Smooth muscle cell (in vitro differentiated cells): ENCODE data around the gene SEPTIN1. TPM values are rescaled to one million over a fixed set of nuclear protein-coding genes. Genes with fewer than 3 reads are reported as not detected.
A peak's percentile ranks its signal among the peaks of the same experiment; 100 is the strongest.

Source experiments
- DNase-seq: peaks from one replicate; lab custom pipeline; 2025; ENCODE audit not compliant: unreplicated experiment; lab: John Stamatoyannopoulos, UW
- H2AFZ ChIP-seq: fragments of 200-600 bp; sonication (generic); 2 replicates; pipeline ENCODE4 v1.6.0; 2016; ENCODE audit warnings: antibody characterized with exemption, low read depth, mild to moderate bottlenecking
- H3F3A ChIP-seq: fragments of 200-600 bp; sonication (generic); 2 replicates; pipeline ENCODE4 v1.6.0; 2017; ENCODE audit warnings: antibody characterized with exemption, low read depth
- H3K27ac ChIP-seq: fragments of 200-600 bp; sonication (generic); 2 replicates; pipeline ENCODE4 v1.5.1; 2016; ENCODE audit warnings: low read depth, mild to moderate bottlenecking
- H3K27me3 ChIP-seq: fragments of 200-600 bp; sonication (generic); 2 replicates; pipeline ENCODE4 v1.6.1; 2016; ENCODE audit warnings: low read depth, mild to moderate bottlenecking
- H3K36me3 ChIP-seq: fragments of 200-600 bp; sonication (generic); 2 replicates; pipeline ENCODE4 v1.5.1; 2016; ENCODE audit warnings: low read depth
- H3K4me1 ChIP-seq: fragments of 200-600 bp; sonication (generic); 2 replicates; pipeline ENCODE4 v1.5.1; 2016; ENCODE audit warnings: low read depth
- H3K4me2 ChIP-seq: fragments of 200-600 bp; sonication (generic); 2 replicates; pipeline ENCODE4 v1.6.0; 2016; ENCODE audit warnings: mild to moderate bottlenecking
- H3K4me3 ChIP-seq: fragments of 200-600 bp; sonication (generic); 2 replicates; pipeline ENCODE4 v1.5.1; 2016; ENCODE audit warnings: mild to moderate bottlenecking
- H3K79me2 ChIP-seq: fragments of 200-600 bp; sonication (generic); 2 replicates; pipeline ENCODE4 v1.6.0; 2016; ENCODE audit warnings: low read depth, mild to moderate bottlenecking
- H3K9ac ChIP-seq: fragments of 200-600 bp; sonication (generic); 2 replicates; pipeline ENCODE4 v1.6.0; 2016; ENCODE audit warnings: low read depth
- H3K9me3 ChIP-seq: fragments of 200-600 bp; sonication (generic); replicated peaks from 2 replicates; pipeline ENCODE4 v1.5.1; 2016; ENCODE audit warnings: low read depth
- H4K20me1 ChIP-seq: fragments of 200-600 bp; sonication (generic); 2 replicates; pipeline ENCODE4 v1.6.0; 2016; ENCODE audit warnings: low read depth
- CTCF ChIP-seq: fragments of 200-600 bp; sonication (generic); IDR thresholded peaks from 2 replicates; pipeline ENCODE4 v1.5.1; 2017; ENCODE audit warnings: borderline replicate concordance, mild to moderate bottlenecking, antibody characterized with exemption; ENCODE audit not compliant: insufficient read depth, poor library complexity, severe bottlenecking
- WGBS: methylation state at CpG from one replicate; pipeline ENCODE4 v1.1.7; 2016; ENCODE audit warnings: low lambda C conversion rate; 5-methylcytosine and 5-hydroxymethylcytosine counted together
- polyA plus RNA-seq: library from polyadenylated mRNA; unstranded; fragments of >200 nt; fragmentation: Nextera tagmentation; extraction: Ambion mirVana; gene quantifications from 2 replicates; pipeline ENCODE4 v1.2.1, GENCODE V29; 2016
- total RNA-seq: library from RNA; depleted of rRNA; stranded (reverse); fragments of >200 nt; gene quantifications from 2 replicates; pipeline ENCODE4 v1.2.3, GENCODE V29; 2014

Gene SEPTIN1
- total and polyA plus RNA-seq, 2 experiments from 2014 or later = 0.27 to 3.7 TPM

DNA sequence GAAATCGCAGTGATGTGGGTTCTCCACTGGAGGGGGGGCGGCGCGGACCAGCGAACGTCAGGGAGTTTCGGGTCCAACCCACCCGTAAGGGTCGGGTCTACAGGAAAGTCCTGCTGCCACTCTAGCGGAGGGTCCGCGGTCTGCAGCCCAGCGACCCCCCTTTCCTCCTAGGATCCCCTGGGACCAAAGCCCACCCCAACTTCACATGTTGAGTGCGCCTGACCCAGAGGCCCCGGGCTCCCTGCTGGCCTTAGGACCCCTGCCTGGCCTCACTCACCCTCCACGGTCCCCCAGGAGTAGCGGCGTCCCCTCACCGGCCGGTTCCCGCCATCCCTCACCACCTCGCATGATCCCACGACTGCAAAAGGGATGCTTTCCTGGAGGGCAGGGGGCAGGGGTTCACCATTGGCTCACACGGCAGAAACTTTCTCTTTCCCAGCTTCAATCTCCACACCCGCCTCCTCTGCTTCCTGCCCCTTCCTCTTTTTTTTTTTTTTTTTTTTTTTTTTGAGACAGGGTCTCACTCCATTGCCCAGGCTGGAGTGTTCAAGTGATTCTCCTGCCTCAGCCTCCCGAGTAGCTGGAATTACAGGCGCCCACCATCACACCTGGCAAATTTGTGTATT lies 3.1 kb downstream of the SEPTIN1 start:
- TF ChIP-seq CTCF = no peak
- Histone ChIP-seq H3K27ac (peak overlapping the region; percentile 67), H3K4me2 (peak overlapping the region; percentile 95), H2AFZ (no peak overlapping the region), H3K4me3 (peak overlapping the region; percentile 67), H4K20me1 (peaks cover 5% of the 10 kb centered on the region), H3K27me3 (no peaks in the 10 kb centered on the region), H3F3A (no peaks in the 10 kb centered on the region), H3K9ac (peak overlapping the region; percentile 43), H3K36me3 (no peaks in the 10 kb centered on the region), H3K79me2 (no peaks in the 10 kb centered on the region), H3K4me1 (peaks cover 14% of the 10 kb centered on the region), H3K9me3 (no peaks in the 10 kb centered on the region)
- WGBS = 26% methylated on average over 27 of the region's 27 CpGs
- DNase-seq = no peak

GRCh38 chr16:30378236-30379157 lies 3.9 kb downstream of the SEPTIN1 start:
- H3K27me3 ChIP-seq = no peaks in the 10 kb centered on the region
- H3K9ac ChIP-seq = peak overlapping the region; percentile 96
- no peaks in the 10 kb centered on the region for H3K9me3 ChIP-seq
- no peaks in the 10 kb centered on the region for H3K79me2 ChIP-seq
- DNase-seq = peak; percentile 97
- H3K36me3 ChIP-seq = no peaks in the 10 kb centered on the region
- H3K4me3 ChIP-seq = peak overlapping the region; percentile 67
- under 1% methylated on average over 47 of the region's 67 CpGs for WGBS
- H3K4me1 ChIP-seq = peaks cover 14% of the 10 kb centered on the region
- peaks cover 5% of the 10 kb centered on the region for H4K20me1 ChIP-seq
- H2AFZ ChIP-seq = no peak overlapping the region
- H3K27ac ChIP-seq = peak overlapping the region; percentile 99
- peak; percentile 16 for TF ChIP-seq CTCF
- peak overlapping the region; percentile 95 for H3K4me2 ChIP-seq
- H3F3A ChIP-seq = no peaks in the 10 kb centered on the region

DNA sequence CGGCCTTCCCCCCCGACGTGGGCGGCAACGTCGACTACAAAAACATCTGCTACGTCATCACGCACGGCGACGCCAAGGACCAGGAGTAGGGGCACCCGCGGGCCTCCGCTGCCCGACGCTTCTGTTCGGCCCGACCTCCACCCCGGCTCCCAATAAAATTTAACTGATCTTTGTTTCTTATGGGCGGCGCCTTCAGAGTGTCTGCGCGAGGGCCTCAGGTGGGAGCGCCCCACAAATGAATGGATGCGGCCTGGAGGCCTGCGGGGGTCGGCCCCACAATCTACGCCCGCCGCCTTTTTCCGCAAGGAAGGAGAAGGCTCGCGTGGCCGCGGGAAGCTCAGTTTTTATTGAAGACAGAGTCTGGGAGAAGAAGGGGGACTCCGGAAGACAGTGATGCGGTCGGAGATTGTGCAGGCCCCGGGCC lies 4.5 kb downstream of the SEPTIN1 start:
- no peak for TF ChIP-seq CTCF
- H3K79me2 ChIP-seq = no peaks in the 10 kb centered on the region
- H4K20me1 ChIP-seq = peaks cover 5% of the 10 kb centered on the region
- peak overlapping the region; percentile 95 for H3K4me2 ChIP-seq
- peaks cover 14% of the 10 kb centered on the region for H3K4me1 ChIP-seq
- H3K4me3 ChIP-seq = peak overlapping the region; percentile 67
- no peaks in the 10 kb centered on the region for H3K36me3 ChIP-seq
- no peaks in the 10 kb centered on the region for H3F3A ChIP-seq
- H3K9me3 ChIP-seq = no peaks in the 10 kb centered on the region
- peak overlapping the region; percentile 96 for H3K9ac ChIP-seq
- H2AFZ ChIP-seq = peak overlapping the region; percentile 89
- DNase-seq = peak; percentile 82
- WGBS = under 1% methylated on average over 35 of the region's 39 CpGs
- H3K27me3 ChIP-seq = no peaks in the 10 kb centered on the region
- peak overlapping the region; percentile 99 for H3K27ac ChIP-seq
